Measurements from ENCODE around the gene RPTOR.

The RPTOR gene

DNA sequence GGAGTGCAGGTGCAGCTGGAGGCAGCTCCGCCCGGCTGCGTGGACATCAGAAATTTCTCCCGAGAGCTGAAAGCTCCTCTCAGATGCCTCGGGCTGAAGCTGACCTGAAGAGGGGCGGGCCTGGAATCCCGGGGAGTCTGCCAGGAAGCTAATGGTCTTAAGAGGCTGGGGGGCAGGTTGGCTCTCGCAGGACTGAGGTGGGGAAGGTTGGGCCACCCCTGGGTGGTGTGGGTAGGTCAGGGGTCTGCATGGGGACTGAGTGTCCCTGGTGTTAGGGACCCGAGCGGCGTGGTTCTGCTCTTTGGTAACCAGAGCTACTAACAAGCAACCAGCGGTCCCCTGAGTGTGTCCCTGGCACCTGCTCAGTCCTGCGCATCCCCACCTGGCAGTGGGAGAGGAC lies 450.5 kb downstream of the RPTOR start:
- DNase-seq (ENCODE audit: low read depth) = no peak
- TF ChIP-seq, protein P1, sequence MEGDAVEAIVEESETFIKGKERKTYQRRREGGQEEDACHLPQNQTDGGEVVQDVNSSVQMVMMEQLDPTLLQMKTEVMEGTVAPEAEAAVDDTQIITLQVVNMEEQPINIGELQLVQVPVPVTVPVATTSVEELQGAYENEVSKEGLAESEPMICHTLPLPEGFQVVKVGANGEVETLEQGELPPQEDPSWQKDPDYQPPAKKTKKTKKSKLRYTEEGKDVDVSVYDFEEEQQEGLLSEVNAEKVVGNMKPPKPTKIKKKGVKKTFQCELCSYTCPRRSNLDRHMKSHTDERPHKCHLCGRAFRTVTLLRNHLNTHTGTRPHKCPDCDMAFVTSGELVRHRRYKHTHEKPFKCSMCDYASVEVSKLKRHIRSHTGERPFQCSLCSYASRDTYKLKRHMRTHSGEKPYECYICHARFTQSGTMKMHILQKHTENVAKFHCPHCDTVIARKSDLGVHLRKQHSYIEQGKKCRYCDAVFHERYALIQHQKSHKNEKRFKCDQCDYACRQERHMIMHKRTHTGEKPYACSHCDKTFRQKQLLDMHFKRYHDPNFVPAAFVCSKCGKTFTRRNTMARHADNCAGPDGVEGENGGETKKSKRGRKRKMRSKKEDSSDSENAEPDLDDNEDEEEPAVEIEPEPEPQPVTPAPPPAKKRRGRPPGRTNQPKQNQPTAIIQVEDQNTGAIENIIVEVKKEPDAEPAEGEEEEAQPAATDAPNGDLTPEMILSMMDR (IDR thresholded peaks at IDR 0.05; ENCODE audit: insufficient read depth, low read depth, low read length, missing control alignments) = no peak
- H3K4me3 ChIP-seq (ENCODE audit: low read depth, low read length) = no peak overlapping the region

DNA sequence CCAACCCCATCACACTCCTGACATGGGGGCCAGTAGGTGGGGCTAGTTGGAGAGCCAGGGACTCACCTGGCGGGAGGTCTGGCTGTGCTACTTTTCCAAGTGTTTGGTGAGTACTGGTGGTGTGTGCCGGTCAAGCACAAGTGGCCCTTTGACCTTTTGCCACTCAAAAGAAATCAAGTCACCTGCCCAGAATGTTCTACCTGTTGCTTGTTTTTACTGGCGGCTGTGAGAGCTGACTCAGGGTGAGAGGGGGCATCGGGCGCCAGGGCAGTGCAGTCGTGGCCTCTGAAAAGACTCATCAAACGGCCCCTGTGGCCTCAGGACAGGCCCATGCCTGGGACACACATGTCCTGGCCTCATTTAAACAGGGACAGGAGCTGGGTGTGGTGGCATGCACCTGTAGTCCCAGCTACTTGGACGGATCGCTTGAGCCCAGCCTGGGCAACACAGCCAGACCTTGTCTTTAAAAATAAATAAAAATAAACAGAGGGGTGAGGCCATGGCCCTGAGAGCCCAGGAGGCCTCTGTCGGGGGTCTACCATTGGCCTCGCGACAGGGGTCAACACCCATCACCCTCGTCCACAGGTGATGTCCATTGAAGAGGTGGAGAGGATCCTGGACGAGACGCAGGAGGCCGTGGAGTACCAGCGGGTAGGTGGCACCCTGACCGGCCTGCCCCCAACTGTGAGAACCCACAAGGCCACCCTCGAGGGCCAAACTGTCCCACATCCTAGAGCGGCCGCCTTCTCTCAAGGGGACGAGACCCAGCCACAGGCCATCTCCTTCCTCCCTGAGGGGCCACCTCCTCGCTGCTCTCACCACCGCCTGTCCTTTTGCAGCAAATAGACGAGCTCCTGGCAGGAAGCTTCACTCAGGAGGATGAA lies 452.0 kb downstream of the RPTOR start:
- no peak for DNase-seq (ENCODE audit: low read depth)
- TF ChIP-seq, protein P1 (IDR thresholded peaks at IDR 0.05; ENCODE audit: insufficient read depth, low read depth, low read length, missing control alignments) = no peak
- H3K4me3 ChIP-seq (ENCODE audit: low read depth, low read length) = no peak overlapping the region

DNA sequence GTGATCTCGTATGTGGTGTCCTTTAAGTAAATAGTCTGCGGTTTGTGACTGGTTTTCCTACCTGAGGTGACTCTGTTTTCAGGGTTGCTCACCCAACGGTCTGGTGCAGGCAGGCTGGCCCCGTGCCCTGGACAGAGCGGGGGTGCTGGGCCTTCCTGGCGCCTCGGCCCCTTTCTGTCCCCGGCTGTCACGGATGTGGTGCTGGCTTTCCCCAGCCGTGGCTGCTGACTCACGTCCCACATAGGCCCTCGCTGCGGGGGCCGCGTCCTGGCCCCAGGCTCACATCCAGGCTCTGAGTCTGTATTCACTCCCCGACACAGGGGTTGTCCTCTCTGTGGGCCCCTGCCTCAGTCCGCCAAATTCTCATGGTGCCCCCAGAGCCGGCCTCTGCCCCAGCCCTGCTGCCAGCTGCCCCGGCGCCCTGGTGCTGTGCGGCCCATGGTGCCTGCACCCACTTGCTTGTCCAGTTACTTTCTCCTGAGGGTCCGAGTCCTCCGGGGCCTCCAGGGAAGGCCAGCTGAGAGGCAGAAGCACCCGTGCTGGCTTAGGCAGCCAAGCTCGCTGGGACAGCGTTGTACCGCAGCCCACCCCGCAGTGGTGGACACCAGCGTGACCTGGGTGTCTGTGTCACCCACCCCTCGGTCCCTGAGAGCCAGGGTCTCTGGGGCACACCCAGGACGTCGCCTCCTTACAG lies 452.9 kb downstream of the RPTOR start:
- no peak overlapping the region for H3K4me3 ChIP-seq (ENCODE audit: low read depth, low read length)
- no peak for DNase-seq (ENCODE audit: low read depth)
- TF ChIP-seq, protein P1 (IDR thresholded peaks at IDR 0.05; ENCODE audit: insufficient read depth, low read depth, low read length, missing control alignments) = no peak

DNA sequence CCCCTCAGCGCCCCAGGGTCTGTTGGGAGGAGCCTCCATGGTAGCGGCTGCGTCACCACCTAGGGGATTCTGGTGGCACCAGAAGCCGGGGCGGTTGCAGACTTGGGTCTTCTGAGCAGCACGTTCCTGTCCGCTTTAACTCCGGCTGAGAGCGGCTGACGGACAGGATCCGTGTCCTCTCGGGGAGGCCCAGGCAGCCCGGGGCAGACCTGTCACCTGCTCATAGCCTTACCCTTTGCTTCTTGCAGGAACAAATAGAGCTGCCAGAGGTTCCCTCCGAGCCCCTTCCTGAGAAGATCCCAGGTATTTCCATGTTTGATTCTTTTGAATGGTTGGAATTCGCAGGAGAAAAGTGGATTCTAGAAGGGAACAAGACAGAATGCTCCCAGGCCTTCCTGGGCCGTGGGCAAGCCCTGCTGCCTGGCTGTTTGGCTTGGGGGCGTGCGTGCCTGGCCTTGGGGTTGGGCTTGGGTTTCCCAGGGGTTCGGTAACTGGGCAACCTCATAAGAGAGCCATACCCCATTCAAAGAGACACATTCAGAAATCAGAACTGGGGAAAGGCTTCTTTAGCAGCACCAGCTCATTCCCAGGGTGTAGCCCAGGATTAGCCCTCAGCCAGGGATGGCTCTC lies 453.6 kb downstream of the RPTOR start:
- DNase-seq (ENCODE audit: low read depth) = no peak
- TF ChIP-seq, protein P1 (IDR thresholded peaks at IDR 0.05; ENCODE audit: insufficient read depth, low read depth, low read length, missing control alignments) = no peak
- H3K4me3 ChIP-seq (ENCODE audit: low read depth, low read length) = no peak overlapping the region

DNA sequence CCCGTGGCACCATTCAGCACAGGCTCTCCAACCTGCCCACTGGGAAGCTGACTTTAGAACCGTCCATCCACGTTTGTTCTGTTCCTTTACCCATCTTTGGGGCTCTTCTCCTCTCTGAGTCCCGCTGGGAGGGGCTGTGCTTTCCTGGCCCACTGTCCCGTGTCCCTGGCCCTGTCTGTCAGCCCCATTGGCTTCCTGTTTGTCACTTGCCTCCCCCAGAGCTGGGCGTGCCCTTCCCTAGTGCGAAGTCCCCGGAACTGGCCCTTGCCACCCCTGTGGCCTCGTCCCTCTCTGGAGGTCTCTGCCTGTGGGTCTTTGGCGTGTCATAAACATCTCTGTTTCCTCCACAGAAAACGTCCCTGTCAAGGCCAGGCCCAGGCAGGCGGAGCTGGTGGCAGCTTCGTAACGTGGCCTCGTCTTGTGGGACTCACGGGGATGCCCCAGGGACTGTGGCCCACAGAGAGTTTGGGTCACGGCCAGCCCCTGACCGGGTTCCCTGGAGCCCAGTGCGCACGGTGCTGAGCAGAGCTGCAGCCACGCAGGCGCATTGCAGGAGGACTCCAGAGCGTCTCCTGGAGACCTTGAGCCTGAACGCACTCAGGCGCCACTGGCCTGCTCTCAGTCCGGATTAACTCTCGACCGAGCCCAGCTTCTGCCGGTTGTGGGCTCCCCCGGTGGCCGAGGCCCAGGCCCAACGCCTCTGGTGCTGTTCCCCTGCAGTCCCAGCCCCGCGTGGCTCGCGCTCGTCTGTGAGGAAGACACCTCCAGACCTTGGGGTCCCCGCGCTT lies 454.3 kb downstream of the RPTOR start:
- no peak overlapping the region for H3K4me3 ChIP-seq (ENCODE audit: low read depth, low read length)
- no peak for DNase-seq (ENCODE audit: low read depth)
- TF ChIP-seq, protein P1 (IDR thresholded peaks at IDR 0.05; ENCODE audit: insufficient read depth, low read depth, low read length, missing control alignments) = no peak

DNA sequence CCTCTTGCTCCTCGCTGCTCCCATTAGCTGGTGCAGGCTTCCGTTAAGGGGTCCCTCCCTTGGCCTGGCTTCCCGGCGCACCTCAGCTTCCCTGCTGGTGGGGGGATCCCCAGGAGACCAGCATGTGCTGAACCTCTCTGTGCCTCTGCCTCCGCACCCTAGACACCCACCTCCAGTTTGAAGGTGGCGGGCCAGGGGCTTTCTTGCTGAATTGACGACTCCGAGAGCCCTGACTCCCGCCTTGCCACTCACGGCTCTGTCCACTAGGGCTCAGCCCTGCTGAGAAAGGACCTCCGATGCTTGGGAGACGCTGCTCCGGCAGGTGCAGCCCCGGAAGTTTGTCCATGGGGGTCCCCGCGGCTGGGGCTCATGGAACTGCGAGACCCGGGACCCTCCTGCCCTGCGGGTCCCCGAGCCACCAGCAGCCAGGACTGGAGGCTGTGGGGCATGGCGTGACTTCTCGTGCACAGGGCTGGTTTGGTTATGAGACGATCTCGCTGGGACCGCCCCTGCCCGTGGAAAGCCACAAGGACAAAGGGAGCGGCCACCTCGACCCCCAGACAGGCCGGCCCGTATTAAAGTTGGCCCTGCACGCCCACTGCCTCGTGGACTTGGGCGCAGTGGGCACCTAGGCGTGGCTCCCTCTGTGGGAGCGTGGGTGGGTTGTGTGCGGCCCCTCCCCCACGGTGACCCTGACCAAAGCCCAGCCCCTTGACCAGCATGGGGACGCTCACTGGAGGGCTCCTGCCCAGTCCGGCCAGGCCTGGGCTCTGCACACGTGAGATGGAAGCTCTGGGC lies 455.1 kb downstream of the RPTOR start:
- TF ChIP-seq, protein P1 (IDR thresholded peaks at IDR 0.05; ENCODE audit: insufficient read depth, low read depth, low read length, missing control alignments) = no peak
- no peak for DNase-seq (ENCODE audit: low read depth)
- no peak overlapping the region for H3K4me3 ChIP-seq (ENCODE audit: low read depth, low read length)
